ENCODE measurements around the gene NPM3. TPM values are rescaled to one million over a fixed set of nuclear protein-coding genes. Genes with fewer than 3 reads are reported as not detected.
A peak's percentile ranks its signal among the peaks of the same experiment; 100 is the strongest.

The NPM3 gene
- total and polyA plus RNA-seq, 2 of the 13 experiments (the other 11 are each of a cell fraction or from before 2014, with no cell fraction given) = 47.6 to 129 TPM

DNA sequence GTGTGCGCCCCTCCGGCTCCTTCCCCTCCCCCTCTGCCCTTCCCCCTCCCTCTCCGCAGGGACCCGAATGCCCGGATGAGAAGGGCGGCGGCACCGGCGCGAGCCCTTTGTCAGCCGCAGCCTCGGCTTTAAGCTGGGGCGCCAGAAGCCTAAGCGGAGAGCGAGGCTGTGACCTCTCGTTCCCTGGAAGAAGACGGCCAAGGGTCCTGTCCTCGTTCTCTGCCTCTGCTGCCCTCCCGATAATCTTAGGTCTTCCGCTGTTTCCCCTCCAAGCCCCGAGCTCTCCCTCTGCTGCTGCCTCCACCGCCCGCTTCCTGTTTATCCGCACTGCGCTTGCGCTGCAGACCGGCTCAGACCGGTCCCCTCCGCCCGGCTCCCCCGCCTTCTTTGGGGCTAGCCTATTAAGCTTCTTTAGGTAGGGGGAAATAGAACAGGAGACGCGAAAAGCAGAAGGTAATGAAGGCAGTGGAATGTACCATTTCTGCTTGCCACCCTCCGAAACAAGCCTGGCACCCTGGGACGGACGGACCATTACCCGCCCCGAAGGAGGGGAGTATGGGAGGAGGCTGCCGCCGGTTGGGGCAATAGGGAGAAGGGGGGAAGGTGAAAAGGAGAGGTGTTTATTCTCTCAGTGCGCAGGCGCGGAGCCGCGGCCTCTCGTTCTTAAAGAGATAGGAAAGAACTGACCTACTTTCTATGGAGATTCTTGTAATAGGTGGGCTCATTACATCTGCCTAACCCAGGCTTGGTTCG is 35.0 kb upstream of the NPM3 start, which contains the start of gene OGA (continued):
- TF ChIP-seq ZNF616 (CRISPR knock-in tag; IDR thresholded peaks at IDR 0.05; ENCODE audit: low read depth) (no peak; the same call in 1 of the 2 replicates), RFX1 (IDR thresholded peaks at IDR 0.05) (no peak), PCBP2 (optimal IDR thresholded peaks at IDR 0.05; ENCODE audit: low read depth, low read length, poor library complexity, severe bottlenecking) (no peak), ZNF747 (CRISPR knock-in tag; IDR thresholded peaks at IDR 0.05; ENCODE audit: borderline replicate concordance) (peak; percentile 59; the same call in 1 of the 2 replicates), ZNF562 (CRISPR knock-in tag; IDR thresholded peaks at IDR 0.05; ENCODE audit: borderline replicate concordance) (no peak), KDM4B (CRISPR knock-in tag; IDR thresholded peaks at IDR 0.05) (no peak), ZBTB8A (CRISPR knock-in tag; IDR thresholded peaks at IDR 0.05; ENCODE audit: borderline replicate concordance, low read depth) (no peak), SIN3A (IDR thresholded peaks at IDR 0.05; ENCODE audit: borderline replicate concordance, low read depth, low read length) (0 out of 2 replicates have a peak, but pooled peaks have one; percentile 51), MAFG (CRISPR knock-in tag; IDR thresholded peaks at IDR 0.05) (no peak), TRIM24 (CRISPR knock-in tag; IDR thresholded peaks at IDR 0.05) (no peak), ZSCAN30 (CRISPR knock-in tag; IDR thresholded peaks at IDR 0.05) (no peak), POLR2G (IDR thresholded peaks at IDR 0.05; ENCODE audit: low read depth, low read length) (peak; percentile 90), ATM (IDR thresholded peaks at IDR 0.05; ENCODE audit: borderline replicate concordance) (no peak), THAP7 (CRISPR knock-in tag; IDR thresholded peaks at IDR 0.05) (no peak)
- TF ChIP-seq, protein P1, sequence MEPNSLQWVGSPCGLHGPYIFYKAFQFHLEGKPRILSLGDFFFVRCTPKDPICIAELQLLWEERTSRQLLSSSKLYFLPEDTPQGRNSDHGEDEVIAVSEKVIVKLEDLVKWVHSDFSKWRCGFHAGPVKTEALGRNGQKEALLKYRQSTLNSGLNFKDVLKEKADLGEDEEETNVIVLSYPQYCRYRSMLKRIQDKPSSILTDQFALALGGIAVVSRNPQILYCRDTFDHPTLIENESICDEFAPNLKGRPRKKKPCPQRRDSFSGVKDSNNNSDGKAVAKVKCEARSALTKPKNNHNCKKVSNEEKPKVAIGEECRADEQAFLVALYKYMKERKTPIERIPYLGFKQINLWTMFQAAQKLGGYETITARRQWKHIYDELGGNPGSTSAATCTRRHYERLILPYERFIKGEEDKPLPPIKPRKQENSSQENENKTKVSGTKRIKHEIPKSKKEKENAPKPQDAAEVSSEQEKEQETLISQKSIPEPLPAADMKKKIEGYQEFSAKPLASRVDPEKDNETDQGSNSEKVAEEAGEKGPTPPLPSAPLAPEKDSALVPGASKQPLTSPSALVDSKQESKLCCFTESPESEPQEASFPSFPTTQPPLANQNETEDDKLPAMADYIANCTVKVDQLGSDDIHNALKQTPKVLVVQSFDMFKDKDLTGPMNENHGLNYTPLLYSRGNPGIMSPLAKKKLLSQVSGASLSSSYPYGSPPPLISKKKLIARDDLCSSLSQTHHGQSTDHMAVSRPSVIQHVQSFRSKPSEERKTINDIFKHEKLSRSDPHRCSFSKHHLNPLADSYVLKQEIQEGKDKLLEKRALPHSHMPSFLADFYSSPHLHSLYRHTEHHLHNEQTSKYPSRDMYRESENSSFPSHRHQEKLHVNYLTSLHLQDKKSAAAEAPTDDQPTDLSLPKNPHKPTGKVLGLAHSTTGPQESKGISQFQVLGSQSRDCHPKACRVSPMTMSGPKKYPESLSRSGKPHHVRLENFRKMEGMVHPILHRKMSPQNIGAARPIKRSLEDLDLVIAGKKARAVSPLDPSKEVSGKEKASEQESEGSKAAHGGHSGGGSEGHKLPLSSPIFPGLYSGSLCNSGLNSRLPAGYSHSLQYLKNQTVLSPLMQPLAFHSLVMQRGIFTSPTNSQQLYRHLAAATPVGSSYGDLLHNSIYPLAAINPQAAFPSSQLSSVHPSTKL (CRISPR knock-in tag; IDR thresholded peaks at IDR 0.05) = no peak
- TF ChIP-seq, protein P2, sequence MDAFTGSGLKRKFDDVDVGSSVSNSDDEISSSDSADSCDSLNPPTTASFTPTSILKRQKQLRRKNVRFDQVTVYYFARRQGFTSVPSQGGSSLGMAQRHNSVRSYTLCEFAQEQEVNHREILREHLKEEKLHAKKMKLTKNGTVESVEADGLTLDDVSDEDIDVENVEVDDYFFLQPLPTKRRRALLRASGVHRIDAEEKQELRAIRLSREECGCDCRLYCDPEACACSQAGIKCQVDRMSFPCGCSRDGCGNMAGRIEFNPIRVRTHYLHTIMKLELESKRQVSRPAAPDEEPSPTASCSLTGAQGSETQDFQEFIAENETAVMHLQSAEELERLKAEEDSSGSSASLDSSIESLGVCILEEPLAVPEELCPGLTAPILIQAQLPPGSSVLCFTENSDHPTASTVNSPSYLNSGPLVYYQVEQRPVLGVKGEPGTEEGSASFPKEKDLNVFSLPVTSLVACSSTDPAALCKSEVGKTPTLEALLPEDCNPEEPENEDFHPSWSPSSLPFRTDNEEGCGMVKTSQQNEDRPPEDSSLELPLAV (CRISPR knock-in tag; conservative IDR thresholded peaks at IDR 0.05; ENCODE audit: low read depth) = no peak
- TF ChIP-seq, protein P3, sequence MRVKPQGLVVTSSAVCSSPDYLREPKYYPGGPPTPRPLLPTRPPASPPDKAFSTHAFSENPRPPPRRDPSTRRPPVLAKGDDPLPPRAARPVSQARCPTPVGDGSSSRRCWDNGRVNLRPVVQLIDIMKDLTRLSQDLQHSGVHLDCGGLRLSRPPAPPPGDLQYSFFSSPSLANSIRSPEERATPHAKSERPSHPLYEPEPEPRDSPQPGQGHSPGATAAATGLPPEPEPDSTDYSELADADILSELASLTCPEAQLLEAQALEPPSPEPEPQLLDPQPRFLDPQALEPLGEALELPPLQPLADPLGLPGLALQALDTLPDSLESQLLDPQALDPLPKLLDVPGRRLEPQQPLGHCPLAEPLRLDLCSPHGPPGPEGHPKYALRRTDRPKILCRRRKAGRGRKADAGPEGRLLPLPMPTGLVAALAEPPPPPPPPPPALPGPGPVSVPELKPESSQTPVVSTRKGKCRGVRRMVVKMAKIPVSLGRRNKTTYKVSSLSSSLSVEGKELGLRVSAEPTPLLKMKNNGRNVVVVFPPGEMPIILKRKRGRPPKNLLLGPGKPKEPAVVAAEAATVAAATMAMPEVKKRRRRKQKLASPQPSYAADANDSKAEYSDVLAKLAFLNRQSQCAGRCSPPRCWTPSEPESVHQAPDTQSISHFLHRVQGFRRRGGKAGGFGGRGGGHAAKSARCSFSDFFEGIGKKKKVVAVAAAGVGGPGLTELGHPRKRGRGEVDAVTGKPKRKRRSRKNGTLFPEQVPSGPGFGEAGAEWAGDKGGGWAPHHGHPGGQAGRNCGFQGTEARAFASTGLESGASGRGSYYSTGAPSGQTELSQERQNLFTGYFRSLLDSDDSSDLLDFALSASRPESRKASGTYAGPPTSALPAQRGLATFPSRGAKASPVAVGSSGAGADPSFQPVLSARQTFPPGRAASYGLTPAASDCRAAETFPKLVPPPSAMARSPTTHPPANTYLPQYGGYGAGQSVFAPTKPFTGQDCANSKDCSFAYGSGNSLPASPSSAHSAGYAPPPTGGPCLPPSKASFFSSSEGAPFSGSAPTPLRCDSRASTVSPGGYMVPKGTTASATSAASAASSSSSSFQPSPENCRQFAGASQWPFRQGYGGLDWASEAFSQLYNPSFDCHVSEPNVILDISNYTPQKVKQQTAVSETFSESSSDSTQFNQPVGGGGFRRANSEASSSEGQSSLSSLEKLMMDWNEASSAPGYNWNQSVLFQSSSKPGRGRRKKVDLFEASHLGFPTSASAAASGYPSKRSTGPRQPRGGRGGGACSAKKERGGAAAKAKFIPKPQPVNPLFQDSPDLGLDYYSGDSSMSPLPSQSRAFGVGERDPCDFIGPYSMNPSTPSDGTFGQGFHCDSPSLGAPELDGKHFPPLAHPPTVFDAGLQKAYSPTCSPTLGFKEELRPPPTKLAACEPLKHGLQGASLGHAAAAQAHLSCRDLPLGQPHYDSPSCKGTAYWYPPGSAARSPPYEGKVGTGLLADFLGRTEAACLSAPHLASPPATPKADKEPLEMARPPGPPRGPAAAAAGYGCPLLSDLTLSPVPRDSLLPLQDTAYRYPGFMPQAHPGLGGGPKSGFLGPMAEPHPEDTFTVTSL (CRISPR knock-in tag; IDR thresholded peaks at IDR 0.05; ENCODE audit: borderline replicate concordance) = peak; percentile 76; the same call in 1 of the 2 replicates

Measured in HepG2 (cell line).